OCI-LY7 (cell line): ENCODE measurements around the gene GREM2.

ENCODE experiments used
- CTCF ChIP-seq: fragments of 200-600 bp; sonication (generic); conservative IDR thresholded peaks from 2 replicates; pipeline ENCODE4 v1.5.1; 2014; ENCODE audit warnings: mild to moderate bottlenecking, antibody characterized with exemption, low read length, moderate library complexity, mixed read lengths
- EZH2phosphoT487 ChIP-seq: fragments of 200-600 bp; sonication (generic); IDR thresholded peaks from 2 replicates; pipeline ENCODE4 v1.6.1; 2018; ENCODE audit warnings: low read depth, borderline replicate concordance, mild to moderate bottlenecking, mixed run types, antibody characterized with exemption, low read length, moderate library complexity, mixed read lengths

DNA sequence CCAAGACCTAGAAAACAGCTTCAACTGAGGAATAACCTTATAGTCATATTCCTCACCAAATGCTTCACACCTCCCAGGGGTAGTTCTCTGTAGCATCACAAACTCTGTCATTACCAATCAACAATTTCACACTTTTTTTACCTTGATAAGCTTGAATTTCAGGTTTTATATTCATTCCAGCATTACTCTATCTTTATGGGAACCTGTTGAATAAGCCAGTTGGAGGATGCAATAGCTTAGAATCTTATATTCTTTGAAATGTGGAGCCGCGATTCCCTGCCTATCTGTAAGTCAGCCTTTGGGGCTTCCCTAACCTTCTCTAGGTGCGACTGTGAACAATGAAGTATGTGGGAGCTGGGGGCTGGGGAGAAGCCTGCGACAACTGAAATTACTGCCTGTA lies 145.4 kb downstream of the GREM2 start:
- TF ChIP-seq CTCF (no peak), EZH2phosphoT487 (no peak)
